ENCODE data around the gene ABHD18.
"Not testable (repeated sequence)": the region's sequence is repeated elsewhere in the genome, so short reads cannot be mapped to it uniquely, and the experiment has no call there.

The ABHD18 gene

DNA sequence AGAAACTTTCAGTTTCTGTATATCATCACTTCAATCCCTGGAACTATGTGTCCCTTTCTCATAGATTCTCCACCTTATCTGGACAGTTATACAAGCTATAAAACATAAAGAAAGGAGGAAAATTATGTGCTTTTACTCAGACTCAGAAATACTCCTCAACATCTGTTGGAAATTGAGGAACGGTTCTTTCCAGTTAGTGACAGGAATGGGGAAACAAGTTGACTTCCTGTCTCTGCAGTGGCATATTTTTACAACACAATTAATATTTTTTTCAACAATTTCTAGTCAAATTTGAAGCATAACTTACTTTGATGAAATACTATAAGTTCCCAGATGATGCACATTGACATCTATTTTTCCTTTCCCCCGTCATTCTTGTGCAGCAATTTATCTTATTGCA, 27.9 kb downstream of the ABHD18 start:
- no peak for FAIRE-seq

DNA sequence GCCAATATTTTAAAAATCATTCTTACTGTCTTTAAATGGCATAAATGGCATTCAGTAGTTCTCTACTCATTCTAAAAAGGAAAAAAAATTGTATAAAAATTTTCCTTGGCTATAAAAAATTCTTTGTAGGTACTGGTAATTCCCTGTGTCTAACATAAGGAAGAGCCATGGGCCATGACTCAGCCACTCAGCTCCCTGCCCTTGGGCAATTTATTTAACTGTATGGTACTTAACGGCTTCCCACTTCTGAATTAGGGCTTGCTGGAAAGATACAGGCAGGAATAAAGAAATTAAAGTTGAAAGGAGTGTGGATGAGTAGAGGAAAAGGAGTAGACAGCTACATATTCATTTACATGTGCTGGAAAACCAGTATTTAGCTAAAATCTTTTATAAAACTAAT, 30.6 kb downstream of the ABHD18 start:
- no peak for FAIRE-seq

DNA sequence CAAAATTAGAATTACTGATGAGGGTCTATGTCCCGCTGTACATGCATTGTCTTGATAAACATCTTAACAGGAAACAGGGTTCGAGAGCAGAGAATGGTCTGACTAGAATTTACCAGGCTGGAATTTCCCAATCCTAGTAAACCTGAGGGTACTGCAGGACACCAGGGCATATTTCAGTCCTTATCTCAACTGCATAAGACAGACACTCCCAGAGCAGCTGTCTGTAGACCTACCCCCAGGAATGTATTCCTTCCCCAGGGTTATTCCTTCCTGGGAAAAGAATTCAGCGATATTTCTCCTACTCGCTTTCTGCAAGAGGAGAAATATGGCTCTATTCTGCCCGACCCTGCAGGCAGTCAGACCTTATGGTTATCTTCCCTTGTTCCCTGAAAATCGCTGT, 31.3 kb downstream of the ABHD18 start:
- not testable (repeated sequence) for FAIRE-seq

DNA sequence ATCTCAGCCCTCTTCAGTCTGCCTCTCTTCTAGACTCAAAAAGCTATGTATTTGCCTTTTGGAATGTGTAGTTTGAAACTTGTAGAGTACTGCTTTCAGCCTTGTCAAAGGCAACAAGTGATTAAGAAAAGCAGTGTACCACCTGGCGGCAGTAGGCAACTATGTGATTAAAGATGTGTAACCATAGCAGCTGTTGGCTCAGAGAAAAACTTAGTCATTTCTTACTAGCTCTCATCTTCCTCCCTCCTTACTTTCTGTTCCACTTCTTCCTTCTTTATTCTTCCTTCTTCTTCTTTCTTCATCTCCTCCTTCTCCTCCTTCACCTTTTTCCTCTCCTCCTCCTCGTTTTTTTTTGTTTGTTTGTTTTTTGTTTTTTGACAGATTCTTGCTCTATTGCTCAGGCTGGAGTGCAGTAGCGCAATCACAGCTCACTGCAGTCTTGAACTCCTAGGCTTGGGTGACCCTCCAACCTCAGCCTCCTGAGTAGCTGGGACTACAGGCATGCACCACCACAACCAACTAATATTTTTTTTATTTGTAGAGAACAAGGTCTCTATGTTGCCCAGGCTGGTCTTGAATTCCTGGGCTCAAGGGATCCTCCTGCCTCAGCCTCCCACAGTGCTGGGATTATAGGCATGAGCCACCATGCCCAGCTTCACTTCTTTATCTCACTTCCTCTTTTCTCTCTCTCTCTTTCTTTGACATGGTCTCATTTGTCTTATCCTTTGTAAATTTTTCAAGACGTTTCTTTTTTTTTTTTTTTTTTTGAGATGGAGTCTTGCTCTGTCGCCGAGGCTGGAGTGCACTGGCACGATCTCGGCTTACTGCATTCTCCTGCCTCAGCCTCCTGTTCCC, 32.6 kb downstream of the ABHD18 start:
- FAIRE-seq = no peak

DNA sequence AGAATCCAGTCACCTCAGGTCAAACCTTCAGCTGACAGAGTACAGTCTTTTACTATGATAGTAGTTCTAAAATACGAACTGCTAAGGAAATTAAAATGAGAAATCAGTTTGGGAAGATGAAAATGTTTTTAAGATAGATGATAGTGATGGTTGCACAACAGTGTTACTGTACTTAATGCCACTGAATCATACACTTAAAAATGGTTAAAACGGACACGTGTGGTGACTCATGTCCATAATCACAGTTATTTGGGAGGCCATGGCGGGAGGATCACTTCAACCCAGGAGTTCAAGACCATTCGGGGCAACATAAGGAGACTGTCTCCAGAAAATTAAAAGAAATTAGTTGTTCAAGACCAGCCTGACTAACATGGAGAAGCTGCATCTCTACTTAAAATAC, 41.4 kb downstream of the ABHD18 start:
- no peak for FAIRE-seq

DNA sequence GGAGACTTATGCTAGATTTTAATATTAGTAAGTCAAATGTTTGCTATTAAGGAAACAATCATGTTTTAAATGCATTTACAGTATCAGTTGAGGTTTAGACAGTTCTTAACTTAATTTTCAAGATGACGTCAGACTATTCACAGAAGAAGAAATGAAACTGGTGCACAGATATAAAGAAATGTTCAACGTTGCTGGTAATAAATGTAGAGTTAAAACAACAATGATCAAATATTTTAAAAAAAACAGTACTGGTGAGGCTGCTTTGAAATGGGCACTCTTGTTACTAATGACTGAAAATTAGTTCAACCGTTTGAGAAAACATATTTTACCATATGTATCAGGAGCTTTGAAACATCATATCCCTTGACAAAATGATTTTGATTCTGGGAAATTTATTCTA, 44.2 kb downstream of the ABHD18 start:
- FAIRE-seq = peak; percentile 30

DNA sequence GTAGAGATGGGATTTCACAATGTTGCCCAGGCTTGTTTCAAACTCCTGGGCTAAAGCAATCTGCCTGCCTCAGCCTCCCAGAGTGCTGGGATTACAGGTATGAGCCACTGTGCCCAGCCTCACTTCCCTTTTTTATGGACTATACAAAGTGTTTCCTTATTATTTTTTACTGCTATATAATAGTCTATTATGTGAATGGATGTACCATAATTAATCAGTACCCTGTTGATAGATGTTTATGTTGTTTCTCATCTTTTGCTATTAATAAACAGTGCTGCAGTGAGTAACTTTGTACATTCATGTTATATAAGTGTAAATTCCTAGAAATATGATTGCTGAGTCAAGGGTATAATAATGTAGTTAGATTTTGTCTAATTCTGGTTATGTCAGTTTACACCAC, 60.1 kb downstream of the ABHD18 start:
- no peak for FAIRE-seq

DNA sequence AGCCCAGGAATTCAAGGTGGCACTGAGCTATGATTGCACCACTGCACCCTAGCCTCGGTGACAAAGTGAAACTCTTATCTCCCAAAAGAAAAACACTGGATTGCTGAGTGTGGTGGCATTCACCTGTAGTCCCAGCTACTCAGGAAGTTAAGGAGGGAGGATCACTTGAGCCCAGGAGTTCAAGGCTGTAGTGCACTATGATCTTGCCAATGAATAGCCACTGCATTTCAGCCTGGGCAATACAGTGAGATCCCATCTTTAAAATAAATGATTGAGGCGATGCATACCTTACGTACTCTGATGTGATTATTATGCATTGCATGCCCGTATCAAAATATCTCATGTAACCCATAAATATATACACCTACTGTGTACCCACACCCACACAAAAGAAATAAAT, 64.7 kb downstream of the ABHD18 start:
- FAIRE-seq = no peak

DNA sequence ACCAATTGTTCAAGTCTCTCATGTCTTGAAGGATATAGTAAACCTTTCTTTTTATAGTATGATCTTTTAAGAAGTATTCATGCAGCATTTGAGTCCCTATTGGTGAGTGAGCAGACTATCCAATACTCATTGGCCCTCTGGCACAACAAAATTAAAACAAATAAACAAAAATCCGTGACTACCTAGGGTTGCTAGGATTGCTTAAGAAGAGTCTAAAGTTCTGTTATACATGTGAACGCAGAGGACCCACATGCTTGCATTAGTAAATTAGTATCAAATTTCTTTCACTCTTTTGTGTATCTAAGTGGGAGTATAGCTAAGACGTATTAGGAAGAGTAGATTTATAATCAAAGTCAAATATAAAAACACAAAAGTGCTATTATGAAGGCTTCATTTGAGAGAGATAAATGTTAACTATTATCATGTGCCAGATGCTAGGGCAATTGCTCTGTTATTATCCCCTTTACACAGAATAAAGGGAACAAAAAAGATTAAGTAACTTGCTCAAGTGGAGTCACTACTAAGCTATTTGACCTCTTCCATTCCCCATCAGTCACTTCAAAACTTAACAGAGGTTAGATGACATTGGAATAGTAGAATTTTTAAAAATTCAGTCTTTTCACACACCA, 66.7 kb downstream of the ABHD18 start:
- no peak for FAIRE-seq

DNA sequence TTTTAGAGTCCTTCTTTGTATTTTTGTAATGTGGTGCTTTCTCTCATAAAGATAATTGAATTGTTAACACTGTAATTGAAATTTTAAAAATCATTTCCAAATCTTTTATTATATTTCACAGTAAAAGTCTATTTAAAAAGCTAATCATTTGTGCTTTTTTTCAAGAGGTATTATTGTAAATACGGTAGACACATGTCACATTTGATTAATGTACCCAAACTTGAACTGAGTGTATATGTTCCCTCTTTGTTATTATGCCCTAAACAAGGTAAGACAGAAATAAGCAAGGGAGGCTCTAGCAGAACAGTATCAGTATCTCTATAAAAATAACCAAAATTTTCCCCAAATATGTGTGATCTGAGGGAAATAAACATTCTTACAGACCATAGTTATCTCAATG, 74.4 kb downstream of the ABHD18 start:
- peak; percentile 9 for FAIRE-seq

DNA sequence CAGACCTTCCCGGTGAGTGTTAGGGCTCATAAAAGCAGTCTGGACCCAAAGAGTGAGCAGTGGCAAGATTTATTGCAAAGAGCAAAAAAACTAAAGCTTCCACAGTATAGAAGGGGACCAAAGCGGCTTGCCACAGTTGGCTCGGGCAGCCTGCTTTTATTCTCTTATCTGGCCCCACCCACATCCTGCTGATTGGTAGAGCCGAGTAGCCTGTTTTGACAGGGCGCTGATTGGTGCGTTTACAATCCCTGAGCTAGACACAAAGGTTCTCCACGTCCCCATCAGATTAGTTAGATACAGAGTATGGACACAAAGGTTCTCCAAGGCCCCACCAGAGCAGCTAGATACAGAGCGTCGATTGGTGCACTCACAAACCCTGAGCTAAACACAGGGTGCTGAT, 81.8 kb downstream of the ABHD18 start:
- not testable (repeated sequence) for FAIRE-seq

DNA sequence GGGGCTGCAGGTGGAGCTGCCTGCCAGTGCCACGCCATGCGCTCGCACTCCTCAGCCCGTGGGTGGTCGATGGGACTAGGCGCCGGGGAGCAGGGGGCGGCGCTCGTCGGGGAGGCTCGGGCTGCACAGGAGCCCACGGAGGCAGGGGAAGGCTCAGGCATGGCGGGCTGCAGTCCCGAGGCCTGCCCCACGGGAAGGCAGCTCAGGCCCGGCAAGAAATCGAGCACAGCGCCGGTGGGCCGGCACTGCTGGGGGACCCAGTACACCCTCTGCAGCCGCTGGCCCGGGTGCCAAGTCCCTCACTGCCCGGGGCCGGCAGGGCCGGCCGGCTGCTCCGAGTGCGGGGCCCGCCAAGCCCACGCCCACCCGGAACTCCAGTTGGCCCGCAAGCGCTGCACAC, 82.3 kb downstream of the ABHD18 start:
- FAIRE-seq = not testable (repeated sequence)

DNA sequence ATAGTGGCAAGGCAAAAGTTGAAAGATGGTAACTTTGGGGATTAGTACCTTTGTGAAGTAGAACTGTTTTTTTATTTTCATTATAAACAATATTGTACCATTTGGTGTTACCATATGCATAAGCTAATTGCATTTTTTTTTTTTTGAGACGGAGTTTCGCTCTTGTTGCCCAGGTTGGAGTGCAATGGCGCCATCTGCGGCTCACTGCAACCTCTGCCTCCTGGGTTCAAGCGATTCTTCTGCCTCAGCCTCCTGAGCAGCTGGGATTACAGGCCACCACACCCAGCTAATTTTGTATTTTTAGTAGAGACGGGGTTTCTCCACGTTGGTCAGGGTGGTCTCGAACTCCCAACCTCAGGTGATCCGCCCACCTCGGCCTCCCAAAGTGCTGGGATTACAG, 86.0 kb downstream of the ABHD18 start:
- not testable (repeated sequence) for FAIRE-seq

DNA sequence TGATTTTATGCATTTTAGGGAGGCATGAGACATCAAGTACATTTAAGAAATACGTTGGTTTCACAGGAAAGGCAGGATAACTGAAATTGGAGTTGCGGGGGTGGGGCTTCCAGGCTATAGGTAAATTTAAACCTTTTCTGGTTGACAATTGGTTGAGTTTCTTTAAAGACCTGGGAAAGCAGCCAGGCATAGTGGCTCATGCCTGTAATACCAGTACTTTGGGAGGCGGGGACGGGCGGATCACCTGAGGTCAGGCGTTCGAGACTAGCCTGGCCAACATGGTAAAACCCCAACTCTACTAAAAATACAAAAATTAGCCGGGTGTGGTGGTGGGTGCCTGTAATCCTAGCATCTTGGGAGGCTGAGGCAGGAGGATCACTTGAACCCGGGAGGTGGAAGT, 89.7 kb downstream of the ABHD18 start:
- not testable (repeated sequence) for FAIRE-seq

DNA sequence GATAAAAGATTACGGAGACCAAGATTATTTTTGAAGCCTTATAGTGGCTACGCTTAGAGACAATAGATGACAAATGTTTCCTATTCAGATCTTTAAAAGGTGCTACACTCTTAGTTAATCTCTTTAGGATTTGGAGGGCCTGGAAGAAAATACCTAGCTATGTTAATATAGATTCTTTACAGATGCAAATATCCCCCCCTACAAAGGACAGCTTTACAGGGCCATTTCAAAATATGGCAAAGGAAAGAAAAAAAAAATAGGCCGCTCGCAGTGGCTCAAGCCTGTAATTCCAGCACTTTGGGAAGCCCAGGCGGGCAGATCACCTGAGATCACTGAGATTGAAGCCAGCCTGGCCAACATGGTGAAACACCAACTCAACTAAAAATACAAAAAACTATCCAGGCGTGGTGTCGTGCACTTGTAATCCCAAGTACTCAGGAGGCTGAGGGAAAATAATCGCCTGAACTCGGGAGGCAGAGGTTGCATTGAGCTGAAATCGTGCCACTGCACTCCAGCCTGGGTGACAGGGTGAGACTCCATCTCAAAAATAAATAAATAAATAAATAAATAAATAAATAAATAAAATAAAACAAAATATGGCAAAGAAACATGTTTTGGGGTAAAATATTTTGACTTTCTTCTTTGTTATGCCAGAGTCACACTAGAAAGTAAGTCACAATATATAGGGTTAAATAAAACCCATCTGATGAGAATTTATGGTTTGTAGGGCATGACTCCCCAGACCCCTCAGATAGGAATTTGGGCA, 90.4 kb downstream of the ABHD18 start:
- FAIRE-seq = not testable (repeated sequence)

DNA sequence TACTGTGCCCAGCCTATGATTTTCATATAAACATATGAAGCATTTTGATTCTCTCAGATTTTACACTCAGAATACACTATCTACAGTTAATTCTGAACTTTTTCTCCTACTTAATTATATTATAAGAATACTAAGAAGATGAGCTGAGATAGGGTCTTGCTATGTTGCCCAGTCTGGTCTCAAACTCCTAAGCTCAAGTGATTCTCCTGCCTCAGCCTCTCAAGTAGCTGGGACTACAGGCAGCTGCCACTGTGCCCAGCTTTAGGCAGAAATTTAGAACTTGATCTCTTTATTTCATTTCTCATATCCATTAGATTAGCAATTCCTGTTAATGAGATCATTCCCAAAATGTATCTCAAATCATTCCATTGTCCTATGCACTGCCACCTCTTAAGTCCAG, 91.2 kb downstream of the ABHD18 start:
- no peak for FAIRE-seq

DNA sequence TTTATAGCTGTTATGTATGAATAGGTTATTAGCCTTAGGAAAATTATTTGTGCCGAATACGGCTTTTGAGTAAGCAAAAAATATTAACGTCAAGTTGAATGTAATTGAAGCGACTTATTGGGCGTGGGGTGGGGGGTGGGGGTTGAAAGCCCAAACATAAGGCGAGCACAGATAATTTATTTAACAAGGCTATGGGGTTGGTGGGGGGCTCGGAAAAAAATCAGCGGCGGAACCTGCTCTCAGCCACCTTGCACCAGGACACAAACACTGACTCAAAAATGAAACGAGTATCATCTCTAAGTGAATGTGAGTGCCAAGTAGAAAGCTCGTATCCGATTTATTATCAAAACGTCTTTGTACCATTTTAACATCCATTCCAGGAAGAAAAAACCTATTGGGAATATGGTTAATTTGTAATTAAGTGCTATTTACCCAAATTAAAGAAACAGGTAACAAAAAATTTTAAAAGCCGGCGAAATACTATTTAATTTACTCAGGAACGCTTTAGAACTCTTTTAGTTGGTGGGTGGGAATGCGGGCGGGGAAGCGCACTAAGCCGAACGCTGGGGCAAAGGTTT, 95.0 kb downstream of the ABHD18 start:
- FAIRE-seq = no peak

DNA sequence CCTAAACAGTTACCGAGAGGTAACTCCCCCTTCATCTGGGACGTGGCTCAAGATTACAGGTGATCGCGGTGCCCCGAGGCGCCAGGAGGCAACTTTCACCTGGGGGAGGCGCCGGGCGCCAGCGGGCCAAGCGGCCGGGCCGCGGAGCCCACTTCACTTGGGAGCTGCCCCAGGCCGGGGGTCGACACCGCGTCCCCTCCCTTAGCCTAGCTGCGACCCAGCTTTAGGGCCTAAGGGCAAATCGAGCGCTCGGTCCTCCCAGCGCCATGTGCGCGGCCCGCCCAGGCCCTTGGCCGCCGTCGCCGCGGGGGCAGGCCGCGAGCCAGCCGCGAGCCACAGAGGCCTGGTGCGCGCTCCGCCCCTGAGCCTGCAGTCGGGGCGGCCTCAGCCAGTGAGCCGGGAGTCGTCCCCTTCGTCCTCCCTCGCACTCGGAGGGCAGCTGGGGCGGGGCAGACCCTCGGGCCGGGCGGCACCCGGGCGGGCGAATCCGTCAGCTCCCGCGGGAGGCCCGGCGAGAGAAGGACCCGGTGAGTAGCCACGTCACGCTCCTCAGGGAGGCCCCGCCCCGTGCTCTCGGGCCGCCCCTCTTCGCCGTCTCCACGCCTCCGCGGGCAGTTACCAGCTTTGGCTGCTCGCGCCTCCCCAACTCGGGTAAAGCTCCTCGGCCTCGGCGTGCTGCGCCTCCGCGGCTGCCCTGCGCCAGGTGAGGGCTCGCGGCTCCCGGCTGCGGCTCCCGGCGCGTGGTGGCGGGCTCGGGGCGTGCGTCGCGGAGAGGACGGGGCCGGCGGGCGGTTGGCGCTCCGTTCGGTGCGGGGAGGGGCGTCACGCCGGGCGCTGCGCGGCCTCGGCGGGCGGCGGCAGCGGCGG, 95.7 kb downstream of the ABHD18 start, which contains the start of gene LARP1B:
Gene LARP1B (plus strand): TSS at position 614 of the 867 bp plus-strand sequence. CDS start 13,640 bp downstream, outside the sequence.
- peak; percentile 47 for FAIRE-seq

DNA sequence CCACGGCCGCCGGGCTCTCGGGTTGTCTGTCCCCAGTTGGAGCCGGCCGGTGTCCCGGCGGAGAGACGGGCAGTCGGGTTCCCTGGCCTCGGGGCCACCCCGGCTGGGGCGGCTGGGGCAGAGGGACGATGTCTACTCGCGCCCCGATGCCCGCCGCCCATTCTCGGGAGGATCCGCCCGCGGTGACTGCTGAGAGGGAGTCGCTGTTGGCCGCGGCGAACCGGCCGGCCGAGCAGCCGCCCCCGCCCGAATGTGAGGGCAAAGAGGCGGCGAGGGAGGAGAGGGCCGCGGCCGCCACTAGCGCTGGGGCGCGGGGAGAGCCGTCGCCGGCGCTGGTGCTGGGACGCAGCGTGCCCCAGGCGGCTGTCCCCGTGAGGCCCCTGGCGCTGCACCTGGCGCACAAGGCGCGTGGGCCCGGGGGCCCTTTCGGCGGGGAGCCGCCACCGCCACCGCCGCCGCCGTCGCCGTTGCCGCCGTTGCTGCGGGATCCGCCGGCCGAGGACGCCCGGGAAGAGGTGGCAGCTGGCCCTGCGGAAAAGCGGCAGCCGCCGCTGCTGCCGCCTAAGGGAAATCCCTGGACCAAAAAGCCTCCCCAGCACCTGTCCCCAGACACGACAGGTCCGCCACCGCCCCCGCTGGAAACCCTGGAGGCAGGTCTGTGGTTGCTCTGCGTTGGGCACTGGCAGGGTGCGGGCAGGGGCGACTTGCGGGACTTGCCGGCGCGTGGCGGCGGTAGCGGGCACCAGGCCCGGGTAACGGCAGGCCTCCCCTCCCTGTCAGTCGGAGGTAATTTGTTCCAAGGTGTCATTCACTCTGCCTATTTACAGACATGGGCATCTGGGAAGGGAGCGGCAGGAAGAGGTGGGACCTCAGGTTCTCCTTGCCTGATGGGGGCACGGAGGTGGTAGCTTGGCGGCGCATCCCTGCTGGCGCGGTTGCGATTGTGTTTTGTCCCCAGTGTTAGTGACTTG, 96.6 kb downstream of the ABHD18 start:
- FAIRE-seq = no peak

DNA sequence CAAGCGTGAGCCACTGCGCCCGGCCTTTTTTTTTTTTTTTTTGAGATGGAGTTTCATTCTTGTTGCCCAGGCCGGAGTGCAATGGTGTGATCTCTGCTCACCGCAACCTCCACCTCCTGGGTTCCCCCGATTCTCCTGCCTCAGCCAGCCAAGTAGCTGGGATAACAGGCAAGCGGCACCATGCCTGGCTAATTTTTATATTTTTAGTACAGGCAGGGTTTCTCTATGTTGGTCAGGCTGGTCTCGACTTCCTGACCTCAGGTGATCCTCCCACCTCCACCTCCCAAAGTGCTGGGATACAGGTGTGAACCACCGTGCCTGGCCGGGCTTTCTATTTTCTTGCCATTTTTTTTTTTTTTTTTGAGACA, 101.2 kb downstream of the ABHD18 start:
- not testable (repeated sequence) for FAIRE-seq

DNA sequence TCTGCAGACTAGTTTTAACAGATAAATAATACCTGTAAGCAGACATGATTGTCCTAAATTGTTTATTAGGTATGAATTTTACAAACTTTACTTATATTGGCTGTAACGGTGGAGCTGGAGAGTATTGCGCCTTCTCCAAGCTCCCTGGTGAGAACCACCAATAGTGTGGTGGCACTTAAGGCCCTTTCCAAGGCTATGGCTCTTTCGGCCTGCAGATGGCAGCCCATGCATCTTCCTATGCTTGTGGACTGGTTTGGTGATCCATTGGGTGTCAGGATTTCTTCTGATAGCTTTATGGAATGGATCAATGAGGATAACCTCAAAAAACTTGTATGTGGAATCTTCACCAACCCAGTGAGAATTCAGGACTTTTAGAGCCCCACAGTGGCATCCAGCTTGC, 103.7 kb downstream of the ABHD18 start:
- no peak for FAIRE-seq

Measured in A204.1 (cell line).